ENCODE data around the gene HS1BP3.

HS1BP3 gene

DNA sequence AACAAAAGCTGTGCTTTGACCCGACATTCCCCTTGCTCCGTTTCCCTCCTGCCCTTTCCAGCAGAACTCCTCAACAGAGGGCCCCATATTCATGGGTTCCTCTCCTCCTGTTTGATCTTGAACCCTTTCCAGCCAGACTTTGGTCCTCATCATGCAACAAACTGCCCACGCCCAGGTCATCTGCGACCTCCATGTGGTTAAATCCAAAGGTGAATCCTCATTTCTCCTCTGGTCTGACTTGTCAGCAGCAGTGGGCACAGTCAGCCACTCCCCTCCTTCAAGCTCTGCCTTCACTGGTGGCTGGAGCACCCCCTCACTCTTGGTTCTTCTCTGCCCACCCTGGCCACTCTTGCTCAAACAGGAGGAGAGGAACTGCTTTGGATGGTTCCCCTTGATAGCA is 2.7 kb downstream of the HS1BP3 start:
- in situ Hi-C loops (cut with MboI; ENCODE audit: low sequenced_read_pairs): loop anchor here (10.0 to 25.0 kb wide), 3 partner anchors 193 to 711 kb away; no protein-coding TSS in a partner anchor

DNA sequence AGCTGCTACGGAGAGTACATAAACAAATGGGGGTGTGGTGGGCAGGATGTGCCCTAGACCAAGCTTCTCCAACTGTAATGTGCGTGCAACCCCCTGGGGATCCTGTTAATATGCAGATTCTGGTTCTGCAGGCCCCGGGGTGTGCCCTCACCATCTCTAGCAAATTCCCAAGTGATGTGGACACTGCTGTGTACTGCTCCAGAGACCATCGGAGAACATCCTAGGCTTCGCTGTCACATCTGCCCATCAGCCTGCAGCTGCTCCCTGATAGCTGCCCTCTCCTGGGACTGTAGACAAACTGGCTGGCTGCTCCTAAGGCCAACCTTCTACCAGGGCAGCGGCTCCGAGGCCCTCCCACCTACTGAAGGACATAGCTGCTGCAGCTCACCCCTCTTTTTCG is 3.2 kb downstream of the HS1BP3 start:
- in situ Hi-C loops (cut with MboI; ENCODE audit: low sequenced_read_pairs): loop anchor here (10.0 to 25.0 kb wide), 3 partner anchors 193 to 710 kb away; no protein-coding TSS in a partner anchor

DNA sequence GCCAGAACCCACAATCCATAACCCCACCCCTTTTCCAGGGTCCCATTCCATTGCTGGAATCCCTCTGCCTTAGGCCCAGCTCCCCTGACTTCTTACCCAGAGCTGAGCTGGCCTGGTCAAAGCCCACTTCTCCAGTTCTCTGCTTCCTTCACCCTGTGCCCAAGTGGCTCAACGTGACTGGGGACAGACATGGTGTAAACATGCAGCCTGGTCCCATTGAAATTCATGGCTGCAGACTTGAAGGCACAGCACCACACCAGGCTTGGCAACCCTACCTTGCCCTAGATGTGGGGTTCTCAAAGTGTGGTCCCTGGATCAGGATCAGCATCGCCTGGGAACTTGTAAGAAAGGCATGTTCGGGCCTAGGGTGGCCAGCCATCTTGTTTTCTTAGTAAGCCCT is 3.7 kb downstream of the HS1BP3 start:
- in situ Hi-C loops (cut with MboI; ENCODE audit: low sequenced_read_pairs): loop anchor here (10.0 to 25.0 kb wide), 3 partner anchors 192 to 710 kb away; no protein-coding TSS in a partner anchor

DNA sequence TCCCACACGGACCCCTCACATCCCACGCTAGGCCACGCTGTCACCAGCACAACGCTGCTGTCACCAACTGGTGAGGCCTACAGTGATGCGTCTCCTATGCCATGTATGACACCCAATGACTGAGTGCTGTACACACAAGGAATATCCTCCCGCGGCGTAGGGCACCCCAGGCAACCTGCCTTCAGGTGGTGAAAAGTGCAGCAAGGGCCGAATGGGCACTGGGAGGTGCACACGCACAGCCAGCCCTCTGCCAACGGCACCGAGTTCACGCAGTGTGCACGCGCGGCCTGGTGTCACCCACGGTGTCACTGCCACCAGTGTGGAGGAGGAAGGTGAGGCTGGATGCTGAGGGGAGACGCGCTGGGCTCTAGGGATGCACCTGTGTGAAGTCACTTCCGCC is 4.5 kb downstream of the HS1BP3 start:
- in situ Hi-C loops (cut with MboI; ENCODE audit: low sequenced_read_pairs): loop anchor here (10.0 to 25.0 kb wide), 3 partner anchors 192 to 709 kb away; no protein-coding TSS in a partner anchor

DNA sequence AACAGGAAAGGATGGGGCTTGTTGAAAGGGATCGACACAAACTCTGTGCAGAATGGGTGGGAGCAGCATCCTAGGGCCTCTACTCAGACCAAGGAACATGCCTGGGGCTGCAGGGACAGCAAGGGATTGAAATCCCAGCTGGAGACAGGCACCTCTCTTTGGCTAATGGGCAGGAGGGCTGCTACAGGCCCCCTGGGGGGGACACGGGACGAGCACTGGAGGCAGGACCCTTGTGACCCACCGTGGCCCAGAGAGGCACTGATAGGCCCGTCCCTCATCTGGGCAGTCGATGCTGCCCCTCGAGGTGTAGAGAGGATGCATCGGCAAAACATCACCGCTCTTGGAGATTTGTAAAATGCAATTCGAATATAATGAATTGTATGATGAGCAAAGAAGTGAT is 5.1 kb downstream of the HS1BP3 start:
- in situ Hi-C loops (cut with MboI; ENCODE audit: low sequenced_read_pairs): loop anchor here (10.0 to 25.0 kb wide), 3 partner anchors 191 to 708 kb away; no protein-coding TSS in a partner anchor

DNA sequence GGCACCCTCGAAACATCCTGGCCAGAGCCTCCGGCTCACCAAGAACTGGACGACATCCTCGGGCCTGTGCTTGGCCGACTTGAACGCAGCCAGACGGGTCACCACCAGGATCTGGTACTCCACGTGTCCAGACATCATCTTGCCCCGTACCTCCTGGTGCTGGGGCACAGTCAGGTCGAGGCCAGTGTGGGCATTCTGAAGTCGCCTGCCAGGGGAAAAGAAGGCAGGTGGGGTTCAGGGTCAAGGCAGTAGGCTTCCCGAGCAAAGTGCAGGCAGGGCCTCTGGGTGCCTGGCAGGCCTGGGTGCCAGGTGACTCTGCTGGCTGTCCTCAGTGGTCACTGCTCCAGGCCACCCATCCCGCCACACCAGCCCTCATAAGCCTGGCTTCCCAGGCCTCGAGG is 5.6 kb downstream of the HS1BP3 start:
- in situ Hi-C loops (cut with MboI; ENCODE audit: low sequenced_read_pairs): loop anchor here (10.0 to 25.0 kb wide), 3 partner anchors 190 to 708 kb away; no protein-coding TSS in a partner anchor

DNA sequence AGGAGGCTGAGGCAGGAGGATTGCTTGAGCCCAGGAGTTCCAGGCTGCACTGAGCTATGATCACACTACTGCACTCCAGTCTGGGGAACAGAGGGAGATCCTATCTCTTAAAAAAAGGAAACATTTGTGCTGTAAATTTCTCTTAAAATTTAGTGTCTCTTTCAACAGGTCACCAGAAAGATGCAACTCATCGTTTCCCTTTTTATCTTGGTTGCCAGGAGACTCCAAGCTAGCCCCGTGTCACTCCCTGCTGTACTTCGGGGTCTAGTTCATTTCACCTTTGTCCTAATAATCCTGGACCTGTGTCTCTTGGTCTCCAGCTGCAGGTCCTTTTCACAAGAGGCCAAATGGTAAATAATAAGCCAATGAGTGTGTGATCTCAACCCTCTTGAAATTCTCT is 7.1 kb downstream of the HS1BP3 start:
- in situ Hi-C loops (cut with MboI; ENCODE audit: low sequenced_read_pairs): loop anchor here (10.0 to 25.0 kb wide), 3 partner anchors 189 to 707 kb away; no protein-coding TSS in a partner anchor

DNA sequence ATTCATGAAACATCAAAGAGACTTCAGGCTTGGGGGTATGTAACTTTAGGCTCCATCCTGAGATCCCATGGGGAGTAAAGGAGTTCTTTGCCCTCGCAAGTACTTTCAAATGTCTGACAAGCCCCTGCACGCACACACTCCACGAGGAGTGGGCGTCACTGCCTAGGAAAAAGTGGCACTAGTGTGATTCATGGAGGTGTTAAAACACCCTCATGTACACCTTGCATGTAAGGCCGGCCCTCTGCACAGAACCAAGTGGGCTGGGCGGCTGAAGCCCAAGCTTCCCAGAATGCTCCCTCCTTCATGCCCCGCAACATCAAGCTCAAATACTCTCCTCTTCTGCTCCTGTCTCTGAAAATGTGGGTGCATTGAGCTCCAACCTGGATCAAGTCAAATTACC is 7.8 kb downstream of the HS1BP3 start:
- in situ Hi-C loops (cut with MboI; ENCODE audit: low sequenced_read_pairs): loop anchor here (10.0 to 25.0 kb wide), 3 partner anchors 188 to 706 kb away; no protein-coding TSS in a partner anchor

DNA sequence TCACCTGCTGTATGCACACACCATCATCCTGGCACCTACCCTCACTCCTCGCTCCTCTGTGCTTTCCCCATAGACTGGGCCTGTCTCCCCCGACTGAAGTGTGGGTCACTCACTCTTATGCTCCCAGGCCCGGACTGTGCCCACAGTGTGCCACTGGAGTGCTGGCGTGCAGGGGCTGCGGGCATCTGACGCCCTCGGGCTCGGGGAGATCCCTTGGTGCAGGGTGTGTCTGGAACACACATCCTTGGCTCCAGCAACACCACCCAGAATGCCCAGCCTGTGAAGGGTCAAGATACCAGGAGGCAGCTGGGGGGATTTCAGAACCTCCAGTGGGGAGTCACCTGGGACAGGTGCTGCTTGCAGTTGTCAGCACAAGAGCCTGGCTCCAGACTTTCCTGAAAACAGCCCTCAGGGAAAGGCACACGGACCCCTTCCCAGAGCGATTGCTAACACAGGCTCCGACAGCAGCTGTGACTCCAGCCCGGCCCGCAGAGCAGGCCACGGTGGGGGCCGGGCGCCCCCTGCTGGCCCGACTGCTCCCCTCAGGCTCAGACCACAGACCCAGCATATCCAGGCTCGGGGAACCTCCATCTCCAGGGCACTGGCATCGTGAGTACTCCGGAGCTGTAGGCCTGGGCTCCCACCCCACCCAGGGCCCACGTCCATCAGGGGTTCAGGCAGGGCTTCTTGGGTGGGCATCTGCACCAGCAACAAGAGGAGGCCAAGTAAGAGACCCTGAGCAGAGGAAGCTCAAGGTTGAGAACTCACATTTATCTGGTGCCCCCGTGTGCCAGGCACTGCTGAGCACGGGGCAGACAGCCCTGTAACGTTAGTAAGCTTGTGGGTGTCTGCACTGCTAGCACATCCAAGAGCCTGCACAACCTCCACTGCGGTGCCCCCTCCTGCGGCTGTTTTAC is 8.6 kb downstream of the HS1BP3 start:
- in situ Hi-C loops (cut with MboI; ENCODE audit: low sequenced_read_pairs): loop anchor here (10.0 to 25.0 kb wide), 3 partner anchors 188 to 705 kb away; no protein-coding TSS in a partner anchor

DNA sequence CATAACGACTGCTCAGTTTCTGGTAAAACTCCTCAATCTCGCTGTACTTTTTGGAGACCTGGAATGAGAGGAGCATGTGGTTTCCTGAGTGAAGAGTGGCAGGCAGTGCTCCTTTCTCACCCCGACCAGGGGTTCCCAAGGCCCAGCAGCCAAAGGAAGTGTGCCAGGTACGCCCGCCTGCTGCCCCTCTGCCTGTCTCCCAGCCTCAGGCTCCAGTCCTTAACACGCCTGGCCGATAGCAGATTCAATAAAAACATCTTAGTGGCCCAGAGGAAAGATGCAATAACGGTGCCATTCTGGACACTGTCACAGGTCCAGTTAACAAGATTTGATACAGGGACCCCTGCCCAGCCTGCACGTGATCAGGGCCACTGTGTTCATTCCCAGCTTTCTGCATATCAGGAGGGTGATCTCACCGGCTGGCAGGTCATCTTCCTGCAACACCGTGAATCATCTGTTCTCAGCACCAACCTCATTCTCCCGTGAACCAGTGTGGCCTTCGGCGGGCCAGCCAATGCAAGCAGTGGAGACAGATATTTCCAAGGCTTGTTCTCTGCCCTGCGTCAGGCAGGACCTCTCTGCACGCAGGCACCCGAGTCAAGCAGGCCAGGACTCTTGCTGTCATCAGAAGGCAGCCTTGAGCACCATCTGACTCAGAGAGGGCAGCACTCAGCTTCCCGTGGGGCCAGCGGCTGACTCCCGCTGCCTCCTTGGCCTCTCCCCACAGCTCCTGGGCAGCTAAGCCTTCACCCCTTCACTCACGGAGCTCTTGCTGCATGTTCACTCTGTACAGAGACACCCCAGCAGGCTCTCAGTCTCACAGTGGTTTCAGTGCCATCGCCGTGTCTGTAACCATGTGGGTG is 9.5 kb downstream of the HS1BP3 start:
- in situ Hi-C loops (cut with MboI; ENCODE audit: low sequenced_read_pairs): loop anchor here (10.0 to 25.0 kb wide), 3 partner anchors 187 to 704 kb away; no protein-coding TSS in a partner anchor

DNA sequence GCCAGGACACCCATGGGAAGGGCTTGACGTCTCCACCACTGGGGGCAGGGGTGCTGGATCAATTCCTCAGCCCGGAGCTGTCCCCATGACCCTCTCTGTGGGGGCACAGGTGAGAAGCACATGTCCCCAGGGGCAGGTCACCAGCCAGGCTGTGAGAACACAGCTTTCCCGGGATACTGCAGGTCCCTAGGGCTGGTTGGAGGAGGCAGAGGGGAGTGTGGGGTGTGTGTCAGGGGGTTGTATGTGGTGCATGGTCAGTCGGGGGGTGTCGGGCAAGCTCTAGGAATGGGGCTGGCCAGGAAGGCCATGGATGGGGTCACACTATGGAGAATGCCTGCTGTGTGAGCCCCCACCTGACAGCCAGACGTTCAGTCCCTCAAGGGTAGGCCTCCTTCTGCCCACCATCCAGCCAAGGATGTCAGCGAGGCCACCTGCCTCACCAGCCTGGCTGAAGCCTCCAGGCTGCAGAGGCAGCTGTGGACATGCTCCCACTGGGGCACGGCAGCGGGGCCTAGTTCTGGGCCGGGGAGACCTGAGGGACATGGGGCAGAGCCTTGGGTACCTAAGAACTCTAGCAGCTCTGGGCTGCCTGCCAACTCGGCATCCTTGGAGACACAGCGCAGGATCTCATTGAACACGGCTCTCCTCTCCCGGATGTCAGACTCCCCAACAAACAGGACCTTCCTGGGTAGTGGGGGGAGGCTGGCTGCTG is 10.3 kb downstream of the HS1BP3 start:
- in situ Hi-C loops (cut with MboI; ENCODE audit: low sequenced_read_pairs): loop anchor here (10.0 to 25.0 kb wide), 3 partner anchors 186 to 703 kb away; no protein-coding TSS in a partner anchor

DNA sequence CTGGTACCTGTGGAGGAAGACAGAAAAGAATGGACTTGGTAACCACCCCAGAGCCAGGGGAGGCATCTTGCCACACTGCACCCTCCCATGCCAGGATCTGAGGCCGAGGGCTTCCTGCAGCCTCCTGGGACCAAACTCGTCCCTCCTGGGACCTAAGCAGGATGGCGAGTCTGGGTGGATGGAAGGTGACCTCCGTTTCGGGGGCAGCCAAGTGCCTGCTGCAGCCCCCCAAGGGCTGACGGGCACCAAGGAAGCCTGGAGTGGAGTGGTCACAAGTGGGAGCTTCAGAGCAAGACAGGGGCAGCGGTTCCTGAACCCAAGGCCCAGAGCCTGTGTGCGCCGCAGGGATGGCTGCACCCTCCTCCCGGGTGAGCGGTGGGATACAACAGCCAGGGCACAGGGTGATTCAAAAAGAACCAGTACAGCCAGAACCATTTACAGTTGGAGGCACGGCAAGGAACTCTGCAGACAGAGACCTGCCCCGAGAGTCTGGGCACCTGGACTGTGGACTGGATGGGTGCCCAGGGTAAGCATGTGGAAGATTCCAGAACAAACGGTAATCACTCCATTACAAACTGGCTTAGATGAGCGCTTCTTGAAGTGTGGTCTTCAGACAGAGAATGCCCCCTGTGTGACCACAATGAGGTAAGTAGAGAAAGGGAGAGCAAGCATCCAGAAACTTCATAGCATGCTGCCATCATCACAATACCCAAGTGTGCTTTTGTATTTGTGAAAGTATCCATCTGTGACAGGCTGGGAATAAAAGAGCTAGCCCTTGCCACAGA is 12.1 kb downstream of the HS1BP3 start:
- in situ Hi-C loops (cut with MboI; ENCODE audit: low sequenced_read_pairs): loop anchor here (25.0 kb wide), 2 partner anchors 527 to 702 kb away; no protein-coding TSS in a partner anchor

DNA sequence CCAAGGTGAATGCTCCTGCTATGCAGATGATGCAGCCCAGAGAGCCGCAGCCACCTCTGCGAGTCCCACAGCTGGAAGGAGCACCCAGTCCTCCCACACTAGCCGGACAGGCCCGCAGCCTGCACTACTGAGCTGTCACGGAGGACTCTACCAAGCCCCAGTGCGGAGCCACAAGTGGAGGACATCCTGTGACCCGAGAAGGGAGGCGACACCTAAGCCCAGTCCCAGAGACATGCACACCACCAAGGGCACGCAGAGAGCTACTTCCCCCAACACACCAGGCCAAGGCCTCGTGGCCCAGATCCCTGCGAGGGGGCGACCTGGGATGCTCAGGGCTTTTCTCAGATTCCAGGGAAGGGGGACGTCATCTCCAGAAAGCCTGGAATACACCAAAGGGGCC is 12.9 kb downstream of the HS1BP3 start:
- in situ Hi-C loops (cut with MboI; ENCODE audit: low sequenced_read_pairs): loop anchor here (25.0 kb wide), 2 partner anchors 526 to 701 kb away; no protein-coding TSS in a partner anchor

DNA sequence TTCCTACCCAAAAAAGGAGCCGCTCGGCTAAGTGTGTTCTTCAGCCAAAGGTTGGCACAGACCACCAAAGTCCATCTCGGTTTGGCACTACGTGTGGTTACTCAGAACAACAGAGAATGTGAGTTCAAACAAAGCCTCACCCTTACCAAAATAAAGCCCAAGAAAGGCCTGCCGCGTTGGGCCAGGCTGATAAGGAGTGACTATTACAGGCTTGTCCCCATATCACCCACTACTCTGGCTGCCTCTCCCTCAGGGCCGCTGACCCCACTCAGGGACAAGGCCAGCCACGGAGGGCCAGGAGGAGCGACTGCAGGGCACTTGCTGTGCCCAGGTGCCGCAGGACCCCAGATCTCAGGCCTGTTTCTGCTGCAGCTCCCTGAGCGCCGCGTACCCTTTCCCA is 13.8 kb downstream of the HS1BP3 start:
- in situ Hi-C loops (cut with MboI; ENCODE audit: low sequenced_read_pairs): loop anchor here (25.0 kb wide), 2 partner anchors 525 to 700 kb away; no protein-coding TSS in a partner anchor

DNA sequence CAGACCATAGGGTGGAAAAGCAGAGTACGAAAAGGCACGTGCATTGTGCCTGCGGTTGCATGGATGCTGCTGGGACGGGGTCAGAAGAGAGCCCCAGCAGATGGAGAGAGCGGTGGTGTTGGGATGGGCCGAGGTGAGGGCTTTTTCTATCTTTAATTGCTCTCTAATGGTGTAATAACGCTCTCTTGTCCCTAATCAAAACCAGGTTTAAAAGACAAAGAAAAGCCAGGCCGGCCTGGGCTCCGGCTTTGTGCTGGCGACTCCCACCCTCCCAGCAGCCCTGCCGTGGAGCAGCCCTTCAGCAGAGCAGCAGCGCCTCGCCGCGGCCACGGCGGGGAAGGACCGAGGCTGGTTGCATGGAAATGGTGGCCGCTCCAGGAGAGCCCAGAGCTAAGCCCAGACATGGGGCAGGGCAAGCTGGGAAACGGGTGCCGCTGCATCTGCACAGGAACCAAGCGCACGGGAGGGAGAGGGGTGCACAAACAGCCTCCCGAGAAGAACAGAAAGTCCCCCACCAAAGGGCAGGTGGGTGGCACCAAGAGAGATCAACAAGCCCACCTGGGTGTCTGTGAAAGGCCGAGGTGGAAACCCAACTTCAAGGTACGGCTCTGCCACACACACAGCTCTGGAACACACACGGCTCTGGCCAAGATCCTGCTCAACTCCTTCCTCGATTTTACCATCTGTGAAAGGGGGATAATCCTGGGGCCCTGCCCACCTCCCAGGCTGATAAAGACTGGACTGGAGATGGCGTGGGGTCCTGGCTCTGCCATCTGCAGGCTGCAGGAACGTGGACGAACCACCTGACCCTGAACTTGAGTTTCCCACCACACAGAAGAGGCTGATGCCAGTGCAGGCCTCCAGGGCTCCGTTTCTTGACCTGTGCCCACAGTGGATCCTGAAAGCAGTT is 15.0 kb downstream of the HS1BP3 start:
- in situ Hi-C loops (cut with MboI; ENCODE audit: low sequenced_read_pairs): loop anchor here (25.0 kb wide), 2 partner anchors 524 to 699 kb away; no protein-coding TSS in a partner anchor

DNA sequence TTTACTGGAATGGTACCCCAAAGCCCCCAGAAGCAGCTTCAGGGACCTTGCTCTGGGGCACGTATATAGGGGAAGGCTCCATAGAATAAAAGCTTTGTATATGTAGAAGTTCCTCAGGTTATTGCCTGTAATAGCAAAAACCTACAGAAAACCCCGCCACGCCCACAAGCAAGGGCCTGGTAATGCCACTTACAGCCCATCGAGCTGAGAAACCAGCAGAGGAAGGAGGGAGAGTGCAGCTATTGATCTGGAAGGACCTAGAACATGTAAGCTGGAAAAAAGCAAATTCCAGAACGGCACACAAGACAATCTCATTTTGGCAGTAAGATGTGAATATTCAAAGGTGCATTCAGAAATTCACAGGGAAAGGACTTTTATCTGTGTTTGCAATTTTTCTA is 15.8 kb downstream of the HS1BP3 start:
- in situ Hi-C loops (cut with MboI; ENCODE audit: low sequenced_read_pairs): loop anchor here (25.0 kb wide), 2 partner anchors 523 to 698 kb away; no protein-coding TSS in a partner anchor

DNA sequence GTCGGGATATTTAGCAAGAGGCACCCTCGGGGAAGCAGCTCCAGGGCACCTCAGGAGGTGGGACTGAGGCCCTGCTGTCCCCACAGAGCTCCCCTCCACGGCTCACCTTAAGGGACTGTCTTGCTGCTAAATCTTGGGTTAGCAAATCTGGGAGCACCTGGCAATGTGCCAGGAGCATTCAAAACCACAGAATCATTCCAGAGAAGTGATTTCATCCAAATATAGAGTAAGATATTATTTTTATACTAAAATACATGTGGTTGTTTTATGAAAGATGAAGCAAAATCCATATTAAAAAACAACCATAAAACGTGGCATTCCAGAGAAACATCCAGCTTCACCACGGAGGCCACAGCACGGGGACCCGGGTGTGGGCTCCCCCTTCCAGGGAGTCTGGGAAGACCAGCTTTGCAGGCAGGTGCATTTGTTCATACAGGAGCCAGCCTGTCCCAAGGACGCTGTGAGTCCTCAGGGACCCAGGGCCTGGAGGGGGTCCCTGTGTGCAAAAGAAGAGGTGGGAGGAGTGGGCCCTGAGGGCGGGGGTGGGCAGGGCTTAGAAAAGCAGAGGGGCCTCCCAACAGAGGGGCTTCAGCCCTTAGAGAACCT is 16.3 kb downstream of the HS1BP3 start:
- in situ Hi-C loops (cut with MboI; ENCODE audit: low sequenced_read_pairs): loop anchor here (25.0 kb wide), 2 partner anchors 522 to 697 kb away; no protein-coding TSS in a partner anchor
